GM12864 (cell line): ENCODE measurements around the gene PHACTR1.

Experiments
- DNase-seq: peaks from one replicate; pipeline ENCODE4 v3.0.0-alpha.2; 2011; ENCODE audit warnings: low read depth
- H3K4me3 ChIP-seq: 2 replicates; pipeline ENCODE4 v1.5.1; 2011; ENCODE audit warnings: mild to moderate bottlenecking, low read depth, low read length, control low read depth
- TF ChIP-seq, protein P1 (sequence below): IDR thresholded peaks from 2 replicates; pipeline ENCODE4 v1.5.1; 2011; ENCODE audit warnings: low read depth, mild to moderate bottlenecking, moderate library complexity, low read length, control low read depth, inconsistent platforms; ENCODE audit errors: missing control alignments

PHACTR1 gene

GRCh38 chr6:13282393-13283069 lies 566.0 kb downstream of the PHACTR1 start:
- TF ChIP-seq, protein P1, sequence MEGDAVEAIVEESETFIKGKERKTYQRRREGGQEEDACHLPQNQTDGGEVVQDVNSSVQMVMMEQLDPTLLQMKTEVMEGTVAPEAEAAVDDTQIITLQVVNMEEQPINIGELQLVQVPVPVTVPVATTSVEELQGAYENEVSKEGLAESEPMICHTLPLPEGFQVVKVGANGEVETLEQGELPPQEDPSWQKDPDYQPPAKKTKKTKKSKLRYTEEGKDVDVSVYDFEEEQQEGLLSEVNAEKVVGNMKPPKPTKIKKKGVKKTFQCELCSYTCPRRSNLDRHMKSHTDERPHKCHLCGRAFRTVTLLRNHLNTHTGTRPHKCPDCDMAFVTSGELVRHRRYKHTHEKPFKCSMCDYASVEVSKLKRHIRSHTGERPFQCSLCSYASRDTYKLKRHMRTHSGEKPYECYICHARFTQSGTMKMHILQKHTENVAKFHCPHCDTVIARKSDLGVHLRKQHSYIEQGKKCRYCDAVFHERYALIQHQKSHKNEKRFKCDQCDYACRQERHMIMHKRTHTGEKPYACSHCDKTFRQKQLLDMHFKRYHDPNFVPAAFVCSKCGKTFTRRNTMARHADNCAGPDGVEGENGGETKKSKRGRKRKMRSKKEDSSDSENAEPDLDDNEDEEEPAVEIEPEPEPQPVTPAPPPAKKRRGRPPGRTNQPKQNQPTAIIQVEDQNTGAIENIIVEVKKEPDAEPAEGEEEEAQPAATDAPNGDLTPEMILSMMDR: no peak
- no peak for DNase-seq
- no peak overlapping the region for H3K4me3 ChIP-seq

DNA sequence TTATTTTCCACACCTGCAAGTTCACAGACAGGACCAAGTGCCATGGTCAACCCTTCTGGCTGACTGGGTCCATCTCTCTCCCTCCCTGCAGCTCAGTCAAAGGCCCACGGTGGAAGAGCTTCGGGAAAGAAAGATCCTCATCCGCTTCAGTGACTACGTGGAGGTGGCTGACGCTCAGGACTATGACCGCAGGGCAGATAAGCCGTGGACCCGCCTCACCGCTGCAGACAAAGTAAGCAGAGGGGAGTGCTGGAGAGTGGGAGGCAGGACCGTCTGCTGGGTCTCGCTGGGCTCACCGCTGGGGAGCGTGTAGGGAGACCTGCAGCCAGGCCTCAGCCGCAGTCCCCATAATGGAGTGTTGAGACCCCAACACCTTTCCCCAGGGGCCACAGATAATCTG lies 566.8 kb downstream of the PHACTR1 start:
- no peak for DNase-seq
- TF ChIP-seq, protein P1: no peak

DNA sequence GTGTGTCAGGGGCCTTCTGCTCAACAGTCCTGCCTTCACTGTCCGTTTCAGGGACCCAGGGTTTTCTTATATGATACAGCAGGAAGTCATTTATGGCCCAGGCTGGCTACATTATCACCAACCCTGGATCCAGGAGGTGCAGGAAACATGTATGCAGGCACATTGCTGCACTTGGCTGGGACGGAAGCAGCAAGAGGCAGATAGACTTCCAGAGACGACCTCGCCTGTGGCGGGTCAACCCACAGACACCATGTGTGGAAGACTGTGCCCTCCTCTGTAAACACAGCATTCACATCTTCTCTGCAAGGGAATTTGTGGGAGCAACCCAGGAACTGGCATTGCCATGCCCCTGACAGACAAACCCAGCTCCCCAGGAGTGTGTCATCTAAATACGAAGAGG lies 568.1 kb downstream of the PHACTR1 start:
- TF ChIP-seq, protein P1: no peak
- no peak overlapping the region for H3K4me3 ChIP-seq
- no peak for DNase-seq

More for the DNA sequence above, 566.8 kb downstream of the PHACTR1 start:
- H3K4me3 ChIP-seq: no peak overlapping the region

DNA sequence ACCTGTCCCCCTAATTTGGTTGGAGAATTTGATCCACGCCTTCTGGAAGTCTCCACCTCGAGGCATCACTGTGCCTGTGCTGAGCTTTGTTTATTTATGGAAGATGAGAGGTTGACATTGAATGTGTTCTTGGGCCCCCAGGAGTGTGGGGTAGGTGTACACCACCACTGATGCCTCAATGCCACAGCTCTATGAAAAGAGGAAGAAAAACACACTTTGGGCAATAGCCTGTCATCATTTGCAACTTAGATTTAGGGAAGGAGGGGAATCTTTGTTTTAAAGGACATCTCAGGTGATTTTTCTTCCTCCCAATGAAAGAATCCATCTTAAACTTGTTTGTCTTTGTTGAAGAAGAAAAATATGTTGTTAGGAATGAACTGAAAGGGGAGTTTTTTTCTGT lies 569.1 kb downstream of the PHACTR1 start:
- H3K4me3 ChIP-seq: no peak overlapping the region
- TF ChIP-seq, protein P1: no peak
- no peak for DNase-seq

GRCh38 chr6:13286181-13286580 lies 569.6 kb downstream of the PHACTR1 start:
- H3K4me3 ChIP-seq: no peak overlapping the region
- TF ChIP-seq, protein P1: no peak
- DNase-seq: no peak

- no peak overlapping the region for H3K4me3 ChIP-seq
- TF ChIP-seq, protein P1: no peak
- DNase-seq: no peak
Observed at GRCh38 chr6:13287104-13287503, 570.5 kb downstream of the PHACTR1 start.

GRCh38 chr6:13288481-13288880 lies 571.9 kb downstream of the PHACTR1 start:
- H3K4me3 ChIP-seq: no peak overlapping the region
- no peak for DNase-seq
- TF ChIP-seq, protein P1: no peak
